BE2C (cell line): ENCODE data around the gene FABP1.

ENCODE experiments used
- DNase-seq: peaks from one replicate; pipeline ENCODE4 v3.0.0-alpha.2; 2020
- H3K27me3 ChIP-seq: fragments of 250-450 bp; sonication (Bioruptor Pico); 2 replicates; pipeline ENCODE4 v1.5.1; 2020; ENCODE audit warnings: mild to moderate bottlenecking
- H3K36me3 ChIP-seq: fragments of 250-450 bp; sonication (Bioruptor Pico); 2 replicates; pipeline ENCODE4 v1.5.1; 2020; ENCODE audit warnings: mild to moderate bottlenecking
- H3K4me1 ChIP-seq: fragments of 250-450 bp; sonication (Bioruptor Pico); 2 replicates; pipeline ENCODE4 v1.5.1; 2020
- H3K4me3 ChIP-seq: 2 replicates; pipeline ENCODE4 v1.5.1; 2011; ENCODE audit warnings: low read depth, low read length
- H3K9me3 ChIP-seq: fragments of 250-450 bp; sonication (Bioruptor Pico); 2 replicates; pipeline ENCODE4 v1.5.1; 2020
- CTCF ChIP-seq: IDR thresholded peaks from 2 replicates; pipeline ENCODE4 v1.5.1; 2012; ENCODE audit warnings: mild to moderate bottlenecking, low read depth, low read length

FABP1 gene

GRCh38 chr2:88114889-88115288 lies 13.0 kb downstream of the FABP1 start:
- H3K4me3 ChIP-seq, result no peak overlapping the region
- no peak for TF ChIP-seq CTCF

GRCh38 chr2:88113069-88113468 lies 14.8 kb downstream of the FABP1 start:
- Histone ChIP-seq H3K4me3 (no peak overlapping the region), H3K9me3 (no peaks in the 10 kb centered on the region), H3K4me1 (no peaks in the 10 kb centered on the region), H3K36me3 (no peaks in the 10 kb centered on the region), H3K27me3 (no peaks in the 10 kb centered on the region)
- no peak for TF ChIP-seq CTCF
- no peak for DNase-seq

More at GRCh38 chr2:88114889-88115288, 13.0 kb downstream of the FABP1 start:
- Histone ChIP-seq H3K9me3 (no peaks in the 10 kb centered on the region), H3K27me3 (no peaks in the 10 kb centered on the region), H3K4me1 (no peaks in the 10 kb centered on the region), H3K36me3 (no peaks in the 10 kb centered on the region)
- DNase-seq, result no peak

- Histone ChIP-seq H3K36me3 (no peaks in the 10 kb centered on the region), H3K4me1 (no peaks in the 10 kb centered on the region), H3K27me3 (no peaks in the 10 kb centered on the region), H3K4me3 (no peak overlapping the region), H3K9me3 (no peaks in the 10 kb centered on the region)
- DNase-seq, result no peak
- TF ChIP-seq CTCF, result no peak
Observed at GRCh38 chr2:88110830-88111229, 17.0 kb downstream of the FABP1 start.

- DNase-seq, result no peak
- H3K27me3 ChIP-seq, result no peaks in the 10 kb centered on the region
- H3K36me3 ChIP-seq, result no peaks in the 10 kb centered on the region
- no peaks in the 10 kb centered on the region for H3K9me3 ChIP-seq
- no peaks in the 10 kb centered on the region for H3K4me1 ChIP-seq
- H3K4me3 ChIP-seq, result no peak overlapping the region
- no peak for TF ChIP-seq CTCF
Observed at GRCh38 chr2:88108796-88109195, 19.1 kb downstream of the FABP1 start.

GRCh38 chr2:88100489-88100858 lies 27.4 kb downstream of the FABP1 start:
- no peak overlapping the region for H3K4me3 ChIP-seq
- H3K9me3 ChIP-seq, result no peaks in the 10 kb centered on the region
- DNase-seq, result no peak
- H3K27me3 ChIP-seq, result no peaks in the 10 kb centered on the region
- TF ChIP-seq CTCF, result no peak
- H3K36me3 ChIP-seq, result no peaks in the 10 kb centered on the region
- no peaks in the 10 kb centered on the region for H3K4me1 ChIP-seq

GRCh38 chr2:88099798-88100488 lies 27.9 kb downstream of the FABP1 start:
- peak; percentile 16 for DNase-seq
- Histone ChIP-seq H3K4me3 (no peak overlapping the region), H3K36me3 (no peaks in the 10 kb centered on the region), H3K27me3 (no peaks in the 10 kb centered on the region), H3K4me1 (no peaks in the 10 kb centered on the region), H3K9me3 (no peaks in the 10 kb centered on the region)
- no peak for TF ChIP-seq CTCF
